Astrocyte (in vitro differentiated cells and primary cell): ENCODE measurements around the gene ARFGEF2. TPM values are rescaled to one million over a fixed set of nuclear protein-coding genes. Genes with fewer than 3 reads are reported as not detected.

Experiments
- DNase-seq: peaks from one replicate; pipeline ENCODE4 v3.0.0-alpha.2; 2010; ENCODE audit warnings: low read depth
- FAIRE-seq: peaks from 2 replicates; lab custom pipeline; 2011; peaks lifted over from hg19 to GRCh38; lab: Jason Lieb, UNC
- H2AFZ ChIP-seq: 2 replicates; pipeline ENCODE4 v1.6.0; 2012; ENCODE audit warnings: low read depth, low read length, inconsistent platforms
- H3K27ac ChIP-seq: 2 replicates; pipeline ENCODE4 v1.5.1; 2011; ENCODE audit warnings: low read depth, low read length, inconsistent platforms
- H3K27me3 ChIP-seq: 2 replicates; pipeline ENCODE4 v1.6.0; 2011; ENCODE audit warnings: low read length, inconsistent platforms; ENCODE audit not compliant: insufficient read depth
- H3K36me3 ChIP-seq: 2 replicates; pipeline ENCODE4 v1.5.1; 2011; ENCODE audit warnings: low read length, inconsistent platforms; ENCODE audit not compliant: insufficient read depth
- H3K4me1 ChIP-seq: 2 replicates; pipeline ENCODE4 v1.5.1; 2011; ENCODE audit warnings: low read length, inconsistent platforms; ENCODE audit not compliant: insufficient read depth
- H3K4me2 ChIP-seq: 2 replicates; pipeline ENCODE4 v1.6.0; 2012; ENCODE audit warnings: low read length, inconsistent platforms
- H3K4me3 ChIP-seq: 2 replicates; pipeline ENCODE4 v1.5.1; 2011; ENCODE audit warnings: low read depth, mild to moderate bottlenecking, low read length, inconsistent platforms; ENCODE audit not compliant: insufficient read depth
- H3K79me2 ChIP-seq: 2 replicates; pipeline ENCODE4 v1.6.0; 2012; ENCODE audit warnings: mild to moderate bottlenecking, low read length, inconsistent platforms; ENCODE audit not compliant: insufficient read depth
- H3K9ac ChIP-seq: 2 replicates; pipeline ENCODE4 v1.6.0; 2012; ENCODE audit warnings: mild to moderate bottlenecking, low read length, inconsistent platforms
- H3K9me3 ChIP-seq: 2 replicates; pipeline ENCODE4 v1.5.1; 2012; ENCODE audit warnings: low read depth, mild to moderate bottlenecking, low read length, inconsistent platforms; ENCODE audit not compliant: insufficient read depth
- H4K20me1 ChIP-seq: 2 replicates; pipeline ENCODE4 v1.6.0; 2012; ENCODE audit warnings: low read length, inconsistent platforms; ENCODE audit not compliant: insufficient read depth
- H3K27ac Mint-ChIP-seq: one replicate; pipeline ENCODE4 v1.8.0; 2021; ENCODE audit warnings: mild to moderate bottlenecking, mixed read lengths; ENCODE audit not compliant: unreplicated experiment
- H3K27me3 Mint-ChIP-seq: one replicate; pipeline ENCODE4 v1.8.0; 2021; ENCODE audit warnings: low read depth, mixed read lengths; ENCODE audit not compliant: unreplicated experiment
- H3K36me3 Mint-ChIP-seq: one replicate; pipeline ENCODE4 v1.8.0; 2021; ENCODE audit warnings: low read depth, mixed read lengths; ENCODE audit not compliant: unreplicated experiment
- H3K4me1 Mint-ChIP-seq: one replicate; pipeline ENCODE4 v1.8.0; 2021; ENCODE audit warnings: low read depth, mixed read lengths; ENCODE audit not compliant: unreplicated experiment
- H3K4me3 Mint-ChIP-seq: one replicate; pipeline ENCODE4 v1.8.0; 2021; ENCODE audit warnings: mild to moderate bottlenecking, moderate library complexity, mixed read lengths; ENCODE audit not compliant: unreplicated experiment
- H3K9me3 Mint-ChIP-seq: one replicate; pipeline ENCODE4 v1.8.0; 2021; ENCODE audit warnings: mild to moderate bottlenecking, mixed read lengths; ENCODE audit not compliant: unreplicated experiment
- EZH2 ChIP-seq: IDR thresholded peaks from 2 replicates; pipeline ENCODE4 v1.6.1; 2012; ENCODE audit warnings: mild to moderate bottlenecking, low read length, inconsistent platforms; ENCODE audit not compliant: insufficient read depth
- total RNA-seq: library from RNA; stranded (reverse); gene quantifications from 2 replicates; pipeline ENCODE4 v1.2.1, GENCODE V29; 2021
- TF ChIP-seq, protein P1 (sequence below): IDR thresholded peaks from 2 replicates; pipeline ENCODE4 v1.5.1; 2011; ENCODE audit warnings: low read depth, mild to moderate bottlenecking, inconsistent platforms, low read length, moderate library complexity; ENCODE audit not compliant: insufficient read depth

The ARFGEF2 gene
- total RNA-seq, 1 donor from 2014 or later, result 28.2 TPM

DNA sequence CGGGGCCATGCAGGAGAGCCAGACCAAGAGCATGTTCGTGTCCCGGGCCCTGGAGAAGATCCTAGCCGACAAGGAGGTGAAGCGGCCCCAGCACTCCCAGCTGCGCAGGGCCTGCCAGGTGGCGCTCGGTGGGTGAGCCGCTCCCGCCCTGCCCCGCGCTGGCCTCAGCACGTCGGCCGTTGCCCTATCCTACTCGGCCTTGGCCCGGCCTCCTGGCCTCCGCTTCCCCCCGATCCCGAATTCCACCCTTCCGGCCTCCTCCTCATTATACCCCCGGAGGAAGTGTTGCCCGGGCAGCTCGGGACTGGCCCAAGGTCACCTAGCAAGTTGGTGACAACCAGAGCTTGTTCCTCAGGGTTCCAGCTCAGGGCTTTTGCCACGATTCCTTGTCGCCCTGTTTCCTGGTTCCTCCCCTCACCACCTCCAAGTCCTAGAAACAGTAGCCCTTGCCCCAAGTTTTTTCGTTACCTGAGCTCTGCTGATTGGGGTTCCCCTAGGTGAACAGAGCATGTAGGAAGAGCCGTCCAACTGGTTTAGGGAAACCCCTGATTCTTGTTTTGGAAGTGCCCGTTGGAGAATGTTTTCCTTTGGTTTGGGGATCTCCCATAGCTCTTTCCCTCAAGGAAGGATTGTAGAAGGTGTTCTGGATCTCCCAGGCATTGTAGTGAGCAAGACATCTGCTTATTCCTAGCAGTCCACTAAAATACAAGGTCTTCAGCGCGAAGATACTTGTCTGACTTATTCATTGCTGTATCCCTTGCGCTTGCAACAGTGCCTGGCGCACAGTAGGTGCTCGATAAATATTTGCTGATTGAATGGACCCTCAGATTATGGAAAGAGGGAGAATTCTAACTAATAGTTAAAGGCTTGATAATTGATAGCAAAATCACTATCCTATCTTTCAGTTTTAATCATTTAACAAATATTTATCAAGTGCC is 641 bp downstream of the ARFGEF2 start:
- H3K79me2 ChIP-seq, result peaks cover 61% of the 10 kb centered on the region
- no peaks in the 10 kb centered on the region for H3K27me3 ChIP-seq
- TF ChIP-seq, protein P1, sequence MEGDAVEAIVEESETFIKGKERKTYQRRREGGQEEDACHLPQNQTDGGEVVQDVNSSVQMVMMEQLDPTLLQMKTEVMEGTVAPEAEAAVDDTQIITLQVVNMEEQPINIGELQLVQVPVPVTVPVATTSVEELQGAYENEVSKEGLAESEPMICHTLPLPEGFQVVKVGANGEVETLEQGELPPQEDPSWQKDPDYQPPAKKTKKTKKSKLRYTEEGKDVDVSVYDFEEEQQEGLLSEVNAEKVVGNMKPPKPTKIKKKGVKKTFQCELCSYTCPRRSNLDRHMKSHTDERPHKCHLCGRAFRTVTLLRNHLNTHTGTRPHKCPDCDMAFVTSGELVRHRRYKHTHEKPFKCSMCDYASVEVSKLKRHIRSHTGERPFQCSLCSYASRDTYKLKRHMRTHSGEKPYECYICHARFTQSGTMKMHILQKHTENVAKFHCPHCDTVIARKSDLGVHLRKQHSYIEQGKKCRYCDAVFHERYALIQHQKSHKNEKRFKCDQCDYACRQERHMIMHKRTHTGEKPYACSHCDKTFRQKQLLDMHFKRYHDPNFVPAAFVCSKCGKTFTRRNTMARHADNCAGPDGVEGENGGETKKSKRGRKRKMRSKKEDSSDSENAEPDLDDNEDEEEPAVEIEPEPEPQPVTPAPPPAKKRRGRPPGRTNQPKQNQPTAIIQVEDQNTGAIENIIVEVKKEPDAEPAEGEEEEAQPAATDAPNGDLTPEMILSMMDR, result no peak
- no peak for TF ChIP-seq EZH2
- H2AFZ ChIP-seq, result peak overlapping the region; percentile 90
- no peaks in the 10 kb centered on the region for H3K9me3 ChIP-seq
- peaks cover 19% of the 10 kb centered on the region for H3K4me1 ChIP-seq
- peak overlapping the region; percentile 94 for H3K27ac ChIP-seq
- peaks cover 10% of the 10 kb centered on the region for H3K4me1 Mint-ChIP-seq
- FAIRE-seq, result no peak
- no peaks in the 10 kb centered on the region for H3K36me3 ChIP-seq
- H3K4me2 ChIP-seq, result peak overlapping the region; percentile 93
- peak overlapping the region; percentile 94 for H3K27ac Mint-ChIP-seq
- DNase-seq, result peak; percentile 26
- H3K4me3 Mint-ChIP-seq, result peak overlapping the region; percentile 97
- no peaks in the 10 kb centered on the region for H3K36me3 Mint-ChIP-seq
- H3K27me3 Mint-ChIP-seq, result no peaks in the 10 kb centered on the region
- H3K9me3 Mint-ChIP-seq, result no peaks in the 10 kb centered on the region
- H3K4me3 ChIP-seq, result peak overlapping the region; percentile 85
- H4K20me1 ChIP-seq, result peaks cover 39% of the 10 kb centered on the region
- H3K9ac ChIP-seq, result peak overlapping the region; percentile 99

DNA sequence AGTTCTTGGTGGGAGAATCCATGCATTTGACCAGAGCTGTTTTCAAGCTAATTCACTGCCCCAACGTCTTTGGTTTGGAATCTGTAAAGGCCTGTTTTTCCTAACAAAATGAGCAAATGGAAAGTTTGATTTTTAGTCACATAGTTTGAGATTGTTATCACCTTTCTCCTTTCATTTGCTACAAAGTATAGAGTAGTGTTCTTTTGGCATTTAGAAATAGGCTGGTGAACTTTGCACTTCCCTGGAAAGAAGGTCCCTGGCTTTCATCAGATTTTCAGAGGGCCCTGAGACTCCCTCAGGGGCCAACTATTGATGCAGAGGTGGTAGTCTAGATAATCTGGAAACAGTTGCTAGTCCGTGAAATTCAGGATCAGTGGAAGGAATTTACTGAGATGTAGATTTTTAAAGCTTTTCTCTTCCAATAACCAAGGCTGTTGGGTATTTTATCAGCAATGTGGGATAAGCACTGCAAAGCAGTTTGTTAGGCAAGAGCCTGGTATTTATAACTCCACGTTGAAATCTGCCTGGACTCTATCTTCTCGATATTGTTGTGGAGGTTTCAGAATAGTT is 1.7 kb downstream of the ARFGEF2 start:
- peaks cover 10% of the 10 kb centered on the region for H3K4me1 Mint-ChIP-seq
- H3K9ac ChIP-seq, result peak overlapping the region; percentile 99
- peak overlapping the region; percentile 97 for H3K4me3 Mint-ChIP-seq

More for the DNA sequence above, 1.7 kb downstream of the ARFGEF2 start:
- no peaks in the 10 kb centered on the region for H3K9me3 Mint-ChIP-seq
- H2AFZ ChIP-seq, result no peak overlapping the region
- no peak overlapping the region for H3K27ac ChIP-seq
- TF ChIP-seq EZH2, result no peak
- TF ChIP-seq, protein P1, result no peak
- H3K79me2 ChIP-seq, result peaks cover 68% of the 10 kb centered on the region
- peak overlapping the region; percentile 93 for H3K4me2 ChIP-seq
- H3K36me3 Mint-ChIP-seq, result no peaks in the 10 kb centered on the region
- peaks cover 43% of the 10 kb centered on the region for H4K20me1 ChIP-seq
- no peaks in the 10 kb centered on the region for H3K27me3 ChIP-seq
- H3K9me3 ChIP-seq, result no peaks in the 10 kb centered on the region
- H3K4me3 ChIP-seq, result peak overlapping the region; percentile 85
- no peak overlapping the region for H3K27ac Mint-ChIP-seq
- H3K27me3 Mint-ChIP-seq, result no peaks in the 10 kb centered on the region
- no peak for DNase-seq
- no peak for FAIRE-seq
- no peaks in the 10 kb centered on the region for H3K36me3 ChIP-seq
- peaks cover 19% of the 10 kb centered on the region for H3K4me1 ChIP-seq
